Heart right ventricle (tissue), 16 donors: Measurements from ENCODE around the gene UCHL1. TPM values are rescaled to one million over a fixed set of nuclear protein-coding genes. Genes with fewer than 3 reads are reported as not detected.

Source experiments
- ATAC-seq, 8 donors: fragments of 200-7000 bp; cut with Tn5 transposase; one replicate each; pipeline ENCODE4 v1.9.1; 2020; ENCODE audit warnings: mild to moderate bottlenecking in 8 of 8, moderate library complexity in 8 of 8, moderate number of reproducible peaks in 1 of 8
- DNase-seq, 2 donors: peaks; one replicate each; pipeline ENCODE4 v3.0.0-alpha.2; 2020
- H3K27ac ChIP-seq, 10 donors: fragments of 200-600 bp; sonication (generic) in 2 of 10; one replicate each; pipeline versions ENCODE4 v1.5.0 to v1.8.0; 2020 to 2022; ENCODE audit warnings: mild to moderate bottlenecking in 3 of 10
- H3K27me3 ChIP-seq, 7 donors: fragments of 200-600 bp; one replicate each; pipeline ENCODE4 v1.8.0; 2021 to 2022; ENCODE audit warnings: mild to moderate bottlenecking in 2 of 7
- H3K36me3 ChIP-seq, 9 donors: fragments of 200-600 bp; sonication (generic) in 1 of 9; one replicate each; pipeline versions ENCODE4 v1.5.0 to v1.8.0; 2020 to 2022; ENCODE audit warnings: mild to moderate bottlenecking in 2 of 9
- H3K4me1 ChIP-seq, 9 donors: fragments of 200-600 bp; sonication (generic) in 1 of 9; one replicate each; pipeline versions ENCODE4 v1.5.0 to v1.8.0; 2020 to 2022; ENCODE audit warnings: mild to moderate bottlenecking in 4 of 9
- H3K4me3 ChIP-seq, 10 donors: fragments of 200-600 bp; sonication (generic) in 2 of 10; one replicate each; pipeline versions ENCODE4 v1.5.0 to v1.8.0; 2020 to 2022; ENCODE audit warnings: mild to moderate bottlenecking in 7 of 10, moderate library complexity in 2 of 10
- H3K9me3 ChIP-seq, 11 donors: fragments of 200-600 bp in 10 of 11; sonication (generic) in 2 of 11; one replicate each; pipeline versions ENCODE4 v1.5.0 to v1.8.0; 2013 to 2022; ENCODE audit warnings: mild to moderate bottlenecking in 2 of 11, control low read depth in 1 of 11, moderate library complexity in 1 of 11
- WGBS, 2 donors: extraction: QIAGEN DNeasy Blood & Tissue Kit; methylation state at CpG; one replicate each; pipeline ENCODE4 v1.1.7; 2013; ENCODE audit warnings: inconsistent platforms in 1 of 2; 5-methylcytosine and 5-hydroxymethylcytosine counted together
- intact Hi-C, 10 donors: fragments of 100-400 bp; cut with DNase I; formaldehyde crosslinking; loops; one replicate each; pipeline versions ENCODE4 v1.11.1 to v1.14.2; 2022
- polyA plus RNA-seq, 2 donors: library from polyadenylated mRNA; stranded (reverse); fragments of 200-250 nt; gene quantifications; one replicate each; pipeline ENCODE4 v1.2.3, GENCODE V29; 2013
- total RNA-seq, 10 donors: library from RNA; stranded (reverse); fragmentation: NEBNext Ultra II Directional in 3 of 10; extraction: Animal tissue kit (Norgen Biotek cat#: 25700) in 3 of 10; gene quantifications; one replicate each; pipeline versions ENCODE4 v1.2.1 to v1.2.4, GENCODE V29; 2021 to 2023
- TF ChIP-seq, protein P1 (sequence below), 9 donors: fragments of 200-600 bp; sonication (generic) in 2 of 9; IDR thresholded peaks; one replicate each; pipeline versions ENCODE4 v1.5.0 to v1.8.0; 2021 to 2022; ENCODE audit warnings: antibody characterized with exemption in 9 of 9, mild to moderate bottlenecking in 5 of 9, moderate library complexity in 1 of 9
- donor health status: Arrhythmogenic right ventricular cardiomyopathy.
- donor health status: ischemic (EF 13 %, LVEDD 7.1; RV severe dilation, severe dysfunction).
- donor health status: healthy with polysubstance abuse.
- donor health status: DM: no; HTN: yes; CAD: no.
- donor health status: DM: no; HTN: no; CAD: no.
- donor health status: ischemic (EF 25% LVEDD 6.9; RV normal size, moderate dysfunction).
- donor health status: ischemic (EF 25% LVEDD 5.7; RV mildly dilated, moderate dysfunction).
- donor health status: healthy.
- donor health status: DM: yes; HTN: yes; CAD: no.
- donor health status: Ischemic cardiomyopathy.
- donor health status: ischemic (EF 35%, LVEDD 5.7; RV mildly dilated, moderate dysfunction).
- donor health status: nonischemic (EF 11% LVEDD 7.7; RV severe dilation, severe dysfunction).
- donor health status: DM: yes; HTN: yes; CAD: no.
- donor health status: PGD.
- donor health status: ischemic (EF 29% LVEDD 5.4; RV normal size, mild dysfunction).
- donor health status: nonischemic (EF 23%, LVEDD 6.1; RV moderate dilation, normal function).

The UCHL1 gene
- total and polyA plus RNA-seq, 12 donors, result 3.2 to 75.9 (median 10.3) TPM

GRCh38 chr4:41245983-41246382 is 10.7 kb upstream of the UCHL1 start:
- no peak overlapping the region for H3K27ac ChIP-seq
- no peak for ATAC-seq
- no peak overlapping the region for H3K4me3 ChIP-seq
- H3K27me3 ChIP-seq, result peaks cover 0 to 20% (median 4%) of the 10 kb centered on the region in 7 donors
- no peaks in the 10 kb centered on the region for H3K9me3 ChIP-seq
- intact Hi-C loops, result no loop called here
- TF ChIP-seq, protein P1, sequence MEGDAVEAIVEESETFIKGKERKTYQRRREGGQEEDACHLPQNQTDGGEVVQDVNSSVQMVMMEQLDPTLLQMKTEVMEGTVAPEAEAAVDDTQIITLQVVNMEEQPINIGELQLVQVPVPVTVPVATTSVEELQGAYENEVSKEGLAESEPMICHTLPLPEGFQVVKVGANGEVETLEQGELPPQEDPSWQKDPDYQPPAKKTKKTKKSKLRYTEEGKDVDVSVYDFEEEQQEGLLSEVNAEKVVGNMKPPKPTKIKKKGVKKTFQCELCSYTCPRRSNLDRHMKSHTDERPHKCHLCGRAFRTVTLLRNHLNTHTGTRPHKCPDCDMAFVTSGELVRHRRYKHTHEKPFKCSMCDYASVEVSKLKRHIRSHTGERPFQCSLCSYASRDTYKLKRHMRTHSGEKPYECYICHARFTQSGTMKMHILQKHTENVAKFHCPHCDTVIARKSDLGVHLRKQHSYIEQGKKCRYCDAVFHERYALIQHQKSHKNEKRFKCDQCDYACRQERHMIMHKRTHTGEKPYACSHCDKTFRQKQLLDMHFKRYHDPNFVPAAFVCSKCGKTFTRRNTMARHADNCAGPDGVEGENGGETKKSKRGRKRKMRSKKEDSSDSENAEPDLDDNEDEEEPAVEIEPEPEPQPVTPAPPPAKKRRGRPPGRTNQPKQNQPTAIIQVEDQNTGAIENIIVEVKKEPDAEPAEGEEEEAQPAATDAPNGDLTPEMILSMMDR (IDR thresholded peaks at IDR 0.05), result no peak
- 80 to 83% methylated on average over 1 of the region's 1 CpG for WGBS, 2 donors
- no peaks in the 10 kb centered on the region for H3K4me1 ChIP-seq
- H3K36me3 ChIP-seq, result no peaks in the 10 kb centered on the region
- DNase-seq, result no peak

DNA sequence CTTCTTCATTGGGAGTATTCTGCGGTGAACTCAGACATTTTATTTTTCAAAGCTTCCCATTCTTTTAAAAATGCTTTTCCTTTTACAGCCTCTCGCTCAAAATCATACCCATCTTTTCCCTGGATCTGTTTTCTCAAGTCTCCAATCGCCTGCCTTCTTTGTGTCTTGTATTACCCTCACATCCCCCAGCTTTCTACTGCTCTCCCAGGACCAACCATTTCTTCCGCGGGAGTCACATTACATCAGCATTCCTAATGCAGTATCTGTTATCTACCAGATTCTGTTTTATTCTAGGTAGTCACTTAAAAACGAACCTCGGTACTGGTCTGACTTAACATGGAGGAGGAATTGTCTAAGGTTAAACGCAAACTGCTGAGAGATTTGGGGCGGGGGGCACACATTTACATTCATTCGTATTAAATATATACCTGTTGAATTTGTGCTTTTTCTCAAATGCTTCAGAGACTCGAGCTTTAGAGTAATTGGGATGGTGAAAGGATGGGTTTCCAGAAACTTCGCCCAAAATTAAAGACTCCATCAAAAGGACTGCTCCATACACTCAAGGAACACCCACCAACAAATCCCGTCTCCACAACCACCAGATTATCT is 493 bp upstream of the UCHL1 start:
- intact Hi-C loops, result loop anchor here in 2 of 10 donors (10.0 kb wide), 1 partner anchor 629 kb away; no protein-coding TSS in a partner anchor
- Histone ChIP-seq H3K9me3 (no peaks in the 10 kb centered on the region), H3K4me3 (peak overlapping the region; percentile 16 to 62 (median 58)), H3K27ac (no peak overlapping the region), H3K4me1 (peaks cover 8 to 21% (median 16%) of the 10 kb centered on the region in 9 donors), H3K36me3 (peaks cover 0 to 8% (median 0%) of the 10 kb centered on the region in 9 donors), H3K27me3 (peaks cover 0 to 63% (median 20%) of the 10 kb centered on the region in 7 donors)
- 21 to 30% methylated on average over 13 of the region's 13 CpGs for WGBS, 2 donors
- TF ChIP-seq, protein P1 (IDR thresholded peaks at IDR 0.05), result no peak
- no peak for ATAC-seq
- DNase-seq, result no peak

GRCh38 chr4:41257257-41257901 is 651 bp downstream of the UCHL1 start:
- TF ChIP-seq, protein P1 (IDR thresholded peaks at IDR 0.05), result peak in 1 of 9 donors; percentile 11
- DNase-seq (peak; percentile 9 to 42), ATAC-seq (peak; percentile 63 to 83 (median 72))
- Histone ChIP-seq H3K27ac (no peak overlapping the region), H3K4me1 (peaks cover 8 to 21% (median 16%) of the 10 kb centered on the region in 9 donors), H3K27me3 (peaks cover 0 to 63% (median 20%) of the 10 kb centered on the region in 7 donors), H3K36me3 (peaks cover 0 to 8% (median 0%) of the 10 kb centered on the region in 9 donors), H3K4me3 (peak overlapping the region; percentile 16 to 62 (median 58)), H3K9me3 (no peaks in the 10 kb centered on the region)
- WGBS, 2 donors, result 2% methylated on average over 64 to 69 of the region's 69 CpGs
- intact Hi-C loops, result loop anchor here in 2 of 10 donors (10.0 kb wide), 1 partner anchor 627 kb away; no protein-coding TSS in a partner anchor

DNA sequence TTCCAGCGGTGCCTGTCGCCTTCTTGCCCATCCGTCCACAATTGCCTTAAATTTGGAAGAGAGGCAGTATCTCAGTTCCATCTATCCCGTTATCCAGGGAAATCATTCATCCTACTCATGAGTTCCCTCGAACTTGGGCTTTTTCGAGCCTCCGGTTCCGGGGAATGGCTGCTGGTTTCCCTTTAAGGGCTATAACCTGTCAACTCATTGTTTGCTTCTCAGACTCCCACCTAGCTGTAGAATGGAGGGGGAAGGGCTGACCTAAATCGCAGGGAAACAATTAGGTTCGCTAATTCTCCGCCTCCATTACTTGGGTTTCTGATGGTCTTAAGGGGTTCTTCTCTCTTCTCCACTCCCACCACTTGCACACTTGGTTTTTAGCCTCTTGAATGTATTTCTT is 1.2 kb downstream of the UCHL1 start:
- Histone ChIP-seq H3K27ac (no peak overlapping the region), H3K9me3 (no peaks in the 10 kb centered on the region), H3K4me3 (peak overlapping the region in 9 of 10 donors; percentile 16 to 62 (median 58)), H3K4me1 (peaks cover 8 to 21% (median 16%) of the 10 kb centered on the region in 9 donors), H3K27me3 (peaks cover 0 to 63% (median 20%) of the 10 kb centered on the region in 7 donors), H3K36me3 (peaks cover 0 to 8% (median 0%) of the 10 kb centered on the region in 9 donors)
- 31 to 37% methylated on average over 11 of the region's 11 CpGs for WGBS, 2 donors
- intact Hi-C loops, result loop anchor here in 2 of 10 donors (10.0 kb wide), 1 partner anchor 627 kb away; no protein-coding TSS in a partner anchor
- no peak for DNase-seq
- TF ChIP-seq, protein P1 (IDR thresholded peaks at IDR 0.05), result no peak
- peak in 1 of 8 donors; percentile 15 for ATAC-seq
